Vagina (tissue), 2 donors: Measurements from ENCODE around the gene TOGARAM1. TPM values are rescaled to one million over a fixed set of nuclear protein-coding genes. Genes with fewer than 3 reads are reported as not detected.

Source experiments
- DNase-seq, 2 donors: peaks; one replicate each; pipeline ENCODE4 v3.0.0-alpha.2; 2017; ENCODE audit errors: extremely low spot score in 2 of 2
- H3K27ac ChIP-seq: fragments of 200-600 bp; sonication (generic); one replicate; pipeline ENCODE4 v1.5.1; 2019
- H3K27me3 ChIP-seq: fragments of 200-600 bp; sonication (generic); one replicate; pipeline ENCODE4 v1.5.1; 2019
- H3K36me3 ChIP-seq, 2 donors: fragments of 200-600 bp; sonication (generic); one replicate each; pipeline ENCODE4 v1.5.1; 2017 to 2019
- H3K4me1 ChIP-seq: fragments of 200-600 bp; sonication (generic); one replicate; pipeline ENCODE4 v1.5.1; 2019
- H3K4me3 ChIP-seq, 2 donors: fragments of 200-600 bp; sonication (generic); 1 replicate in 1 of 2; 2 replicates in 1 of 2; pipeline ENCODE4 v1.5.1; 2016 to 2019
- H3K9me3 ChIP-seq: fragments of 200-600 bp; sonication (generic); one replicate; pipeline ENCODE4 v1.5.1; 2019
- POLR2A ChIP-seq, 2 donors: fragments of 450-650 bp; IDR thresholded peaks; one replicate each; pipeline ENCODE4 v1.6.1; 2017; ENCODE audit warnings: antibody characterized with exemption in 2 of 2, mild to moderate bottlenecking in 2 of 2, moderate library complexity in 2 of 2
- POLR2AphosphoS5 ChIP-seq, 2 donors: sonication (generic); formaldehyde crosslinking; IDR thresholded peaks; one replicate each; pipeline ENCODE4 v1.9.0; 2017; ENCODE audit warnings: antibody characterized with exemption in 2 of 2, mild to moderate bottlenecking in 2 of 2, low read depth in 1 of 2; ENCODE audit not compliant: insufficient read depth in 1 of 2
- intact Hi-C: fragments of 100-400 bp; cut with DNase I; formaldehyde crosslinking; loops from one replicate; pipeline ENCODE4 v1.15.1; 2023
- total RNA-seq: library from RNA; depleted of rRNA; stranded (reverse); fragments of >200 nt; gene quantifications from one replicate; pipeline ENCODE4 v1.2.3, GENCODE V29; 2016
- TF ChIP-seq, protein P1 (sequence below), 3 experiments: fragments of 450-650 bp in 2 of 3; fragments of 200-600 bp in 1 of 3; sonication (generic) in 1 of 3; IDR thresholded peaks; one replicate each; pipeline ENCODE4 v1.5.1; 2017 to 2019; ENCODE audit warnings: antibody characterized with exemption in 3 of 3, mild to moderate bottlenecking in 2 of 3, moderate library complexity in 2 of 3

The TOGARAM1 gene
- total RNA-seq, 1 donor from 2014 or later = 13.0 TPM

DNA sequence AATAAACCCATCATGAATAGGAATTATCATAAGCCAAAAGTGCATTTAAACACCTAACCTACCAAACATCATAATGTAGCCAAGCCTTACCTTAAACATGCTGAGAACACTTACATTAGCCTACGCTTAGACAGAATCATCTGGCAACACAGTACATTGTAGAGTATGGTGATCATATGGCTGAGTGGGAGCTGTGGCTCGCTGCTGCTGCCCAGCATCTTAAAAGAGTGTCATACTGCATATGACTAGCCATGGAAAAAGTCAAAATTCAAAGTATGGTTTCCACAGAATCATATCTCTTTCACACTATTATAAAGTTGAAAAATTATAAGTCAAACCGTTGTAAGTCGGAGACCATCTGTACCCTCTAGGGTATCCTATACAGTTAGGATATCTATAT, 89.9 kb downstream of the TOGARAM1 start:
- no peaks in the 10 kb centered on the region for H3K27me3 ChIP-seq
- no peaks in the 10 kb centered on the region for H3K4me1 ChIP-seq
- no peak overlapping the region for H3K27ac ChIP-seq
- DNase-seq = no peak
- H3K4me3 ChIP-seq = no peak overlapping the region
- TF ChIP-seq POLR2A (IDR thresholded peaks at IDR 0.05) (no peak), POLR2AphosphoS5 (IDR thresholded peaks at IDR 0.05; ENCODE audit: insufficient read depth in 1 of 2, low read depth in 1 of 2) (no peak)
- H3K9me3 ChIP-seq = no peaks in the 10 kb centered on the region
- peaks cover 0 to 35% of the 10 kb centered on the region in 2 donors for H3K36me3 ChIP-seq
- intact Hi-C loops = no loop called here

DNA sequence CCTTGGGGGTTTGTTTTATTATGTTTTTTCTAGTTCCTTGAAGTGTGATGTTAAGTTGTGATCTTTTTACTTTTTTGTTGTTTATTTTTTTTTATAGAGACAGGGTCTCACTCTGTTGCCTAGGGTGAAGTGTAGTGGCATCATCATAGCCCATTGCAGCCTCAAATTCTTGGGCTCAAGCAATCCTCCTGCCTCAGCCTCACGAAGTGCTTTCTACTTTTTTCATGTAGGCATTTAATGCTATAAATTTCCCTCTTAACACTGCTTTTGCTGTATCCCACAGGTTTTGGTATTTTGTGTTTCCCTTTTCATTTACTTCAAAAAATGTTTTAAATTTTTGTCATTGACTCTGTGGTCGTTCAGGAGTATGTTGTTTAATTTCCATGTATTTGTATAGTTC, 95.4 kb downstream of the TOGARAM1 start:
- Histone ChIP-seq H3K27me3 (no peaks in the 10 kb centered on the region), H3K36me3 (peaks cover 0 to 27% of the 10 kb centered on the region in 2 donors), H3K27ac (no peak overlapping the region), H3K4me3 (no peak overlapping the region), H3K4me1 (no peaks in the 10 kb centered on the region), H3K9me3 (no peaks in the 10 kb centered on the region)
- TF ChIP-seq POLR2AphosphoS5 (IDR thresholded peaks at IDR 0.05; ENCODE audit: insufficient read depth in 1 of 2, low read depth in 1 of 2) = no peak
- TF ChIP-seq POLR2A (IDR thresholded peaks at IDR 0.05) = no peak
- TF ChIP-seq, protein P1, sequence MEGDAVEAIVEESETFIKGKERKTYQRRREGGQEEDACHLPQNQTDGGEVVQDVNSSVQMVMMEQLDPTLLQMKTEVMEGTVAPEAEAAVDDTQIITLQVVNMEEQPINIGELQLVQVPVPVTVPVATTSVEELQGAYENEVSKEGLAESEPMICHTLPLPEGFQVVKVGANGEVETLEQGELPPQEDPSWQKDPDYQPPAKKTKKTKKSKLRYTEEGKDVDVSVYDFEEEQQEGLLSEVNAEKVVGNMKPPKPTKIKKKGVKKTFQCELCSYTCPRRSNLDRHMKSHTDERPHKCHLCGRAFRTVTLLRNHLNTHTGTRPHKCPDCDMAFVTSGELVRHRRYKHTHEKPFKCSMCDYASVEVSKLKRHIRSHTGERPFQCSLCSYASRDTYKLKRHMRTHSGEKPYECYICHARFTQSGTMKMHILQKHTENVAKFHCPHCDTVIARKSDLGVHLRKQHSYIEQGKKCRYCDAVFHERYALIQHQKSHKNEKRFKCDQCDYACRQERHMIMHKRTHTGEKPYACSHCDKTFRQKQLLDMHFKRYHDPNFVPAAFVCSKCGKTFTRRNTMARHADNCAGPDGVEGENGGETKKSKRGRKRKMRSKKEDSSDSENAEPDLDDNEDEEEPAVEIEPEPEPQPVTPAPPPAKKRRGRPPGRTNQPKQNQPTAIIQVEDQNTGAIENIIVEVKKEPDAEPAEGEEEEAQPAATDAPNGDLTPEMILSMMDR (IDR thresholded peaks at IDR 0.05) = no peak
- DNase-seq = no peak
- intact Hi-C loops = no loop called here

DNA sequence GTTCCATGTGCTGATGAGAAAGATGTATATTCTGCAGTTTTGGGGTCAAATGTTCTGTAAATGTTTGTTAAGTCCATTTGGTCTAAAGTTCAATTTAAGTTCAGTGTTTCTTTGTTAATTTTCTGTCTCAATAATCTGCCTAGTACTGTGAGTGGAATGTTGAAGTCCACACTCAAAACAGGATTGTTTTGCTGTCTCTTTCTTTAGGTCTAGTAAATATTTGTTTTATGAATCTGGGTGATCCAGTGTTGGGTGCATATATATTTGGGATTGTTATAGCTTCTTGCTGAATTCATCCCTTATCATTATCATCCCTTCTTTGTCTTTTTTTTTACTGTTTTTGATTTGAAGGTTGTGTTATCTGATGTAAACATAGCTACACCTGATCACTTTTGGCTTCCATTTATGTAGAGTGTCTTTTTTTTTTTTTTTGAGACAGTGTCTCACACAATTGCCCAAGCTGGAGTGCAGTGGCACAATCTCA, 95.9 kb downstream of the TOGARAM1 start:
- intact Hi-C loops = no loop called here
- Histone ChIP-seq H3K36me3 (peaks cover 0 to 21% of the 10 kb centered on the region in 2 donors), H3K27me3 (no peaks in the 10 kb centered on the region), H3K27ac (no peak overlapping the region), H3K9me3 (no peaks in the 10 kb centered on the region), H3K4me1 (no peaks in the 10 kb centered on the region), H3K4me3 (no peak overlapping the region)
- TF ChIP-seq POLR2A (IDR thresholded peaks at IDR 0.05) (no peak), POLR2AphosphoS5 (IDR thresholded peaks at IDR 0.05; ENCODE audit: insufficient read depth in 1 of 2, low read depth in 1 of 2) (no peak)
- TF ChIP-seq, protein P1 (IDR thresholded peaks at IDR 0.05) = no peak
- no peak for DNase-seq

DNA sequence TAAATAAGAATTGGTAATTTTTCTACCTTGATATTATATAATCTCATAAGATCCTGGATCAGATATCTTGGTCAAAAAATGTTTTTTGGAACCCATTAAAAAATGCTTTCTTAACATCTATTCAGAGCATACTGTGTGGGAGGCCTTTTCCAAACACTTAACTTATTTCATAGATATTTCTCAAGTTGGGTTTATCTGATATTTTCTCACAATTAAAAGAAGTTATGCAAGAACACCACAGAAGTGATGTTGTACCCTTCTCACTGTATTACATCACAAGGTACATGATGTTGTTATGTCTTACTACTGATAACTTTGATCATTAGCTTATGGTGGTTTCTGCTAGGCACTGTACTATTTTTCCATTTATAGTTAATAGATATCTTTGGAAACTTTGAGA, 98.6 kb downstream of the TOGARAM1 start:
- TF ChIP-seq POLR2AphosphoS5 (IDR thresholded peaks at IDR 0.05; ENCODE audit: insufficient read depth in 1 of 2, low read depth in 1 of 2) = no peak
- no peak for TF ChIP-seq POLR2A (IDR thresholded peaks at IDR 0.05)
- TF ChIP-seq, protein P1 (IDR thresholded peaks at IDR 0.05) = no peak
- H3K9me3 ChIP-seq = no peaks in the 10 kb centered on the region
- no peaks in the 10 kb centered on the region for H3K4me1 ChIP-seq
- no peak overlapping the region for H3K4me3 ChIP-seq
- no peaks in the 10 kb centered on the region for H3K27me3 ChIP-seq
- peaks cover 0 to 11% of the 10 kb centered on the region in 2 donors for H3K36me3 ChIP-seq
- intact Hi-C loops = no loop called here
- H3K27ac ChIP-seq = no peak overlapping the region
- DNase-seq = no peak

DNA sequence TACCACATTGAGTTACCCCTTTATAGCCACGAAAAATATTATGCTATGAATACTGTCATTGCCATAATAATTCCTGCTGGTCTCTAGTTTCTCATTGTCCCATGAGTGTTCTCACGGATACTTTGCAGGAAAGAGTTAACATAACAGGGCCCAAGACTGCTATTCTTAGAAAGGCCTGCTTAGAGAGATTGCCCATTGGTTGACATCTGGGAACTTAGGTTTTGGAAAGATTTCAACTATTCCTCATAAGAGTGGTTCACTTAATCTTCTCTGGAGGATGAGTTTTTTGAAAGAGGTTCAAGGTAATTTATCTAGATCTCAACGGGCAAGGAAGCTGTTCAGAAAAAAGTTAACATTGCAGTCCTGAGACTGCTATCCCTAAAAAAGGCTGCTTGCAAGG, 103.5 kb downstream of the TOGARAM1 start:
- H3K27ac ChIP-seq = no peak overlapping the region
- no peaks in the 10 kb centered on the region for H3K4me1 ChIP-seq
- no peak for DNase-seq
- intact Hi-C loops = no loop called here
- H3K36me3 ChIP-seq = no peaks in the 10 kb centered on the region
- no peaks in the 10 kb centered on the region for H3K27me3 ChIP-seq
- H3K4me3 ChIP-seq = no peak overlapping the region
- TF ChIP-seq, protein P1 (IDR thresholded peaks at IDR 0.05) = no peak
- TF ChIP-seq POLR2AphosphoS5 (IDR thresholded peaks at IDR 0.05; ENCODE audit: insufficient read depth in 1 of 2, low read depth in 1 of 2) = no peak
- TF ChIP-seq POLR2A (IDR thresholded peaks at IDR 0.05) = no peak
- no peaks in the 10 kb centered on the region for H3K9me3 ChIP-seq
